NCI-H524 (cell line): Measurements from ENCODE around the gene ENOSF1.
"Not testable (repeated sequence)": the region's sequence is repeated elsewhere in the genome, so short reads cannot be mapped to it uniquely, and the experiment has no call there.

Source experiments
- DNase-seq, 2 experiments: peaks; one replicate each; lab custom pipeline; 2025; lab: John Stamatoyannopoulos, UW

The ENOSF1 gene

DNA sequence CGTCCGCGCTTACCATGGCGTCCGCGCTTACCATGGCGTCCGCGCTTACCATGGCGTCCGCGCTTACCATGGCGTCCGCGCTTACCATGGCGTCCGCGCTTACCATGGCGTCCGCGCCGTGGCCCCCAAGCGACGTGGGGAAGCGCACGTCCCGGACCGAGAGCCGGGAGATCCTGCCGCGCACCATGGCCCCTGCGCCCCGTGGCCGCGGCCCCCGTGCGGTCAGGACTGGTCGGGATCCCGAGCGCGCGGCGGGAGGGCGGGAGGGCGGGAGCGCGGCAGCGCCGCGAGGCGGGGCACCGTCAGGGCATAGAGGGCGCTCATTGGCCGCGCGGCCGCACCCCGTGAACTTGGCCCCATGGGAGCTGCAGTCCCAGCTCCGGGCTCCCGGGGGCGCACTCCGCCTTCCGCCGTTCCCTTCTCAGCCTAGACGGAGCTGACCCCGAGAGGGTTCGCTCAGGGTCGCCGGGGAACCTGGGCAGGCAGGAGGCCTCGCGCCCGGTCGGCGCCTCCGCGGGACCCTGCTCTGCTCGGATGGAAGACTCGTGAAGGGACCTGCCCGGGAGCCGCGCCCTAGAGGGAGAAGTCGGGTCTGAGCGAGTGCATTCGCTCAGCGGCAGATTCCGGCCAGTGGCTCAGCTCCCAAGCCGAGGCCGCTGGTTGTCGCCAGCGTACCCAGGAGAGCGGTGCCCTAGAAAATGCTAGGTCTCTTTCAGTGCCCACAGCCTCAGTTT is at the start of gene ENOSF1:
ENOSF1 (minus strand) TSS at position 230 of the 734 bp plus-strand sequence; CDS start at position 187, 43 bp downstream.
- peak in 1 of 2 experiments; percentile 46 for DNase-seq

DNA sequence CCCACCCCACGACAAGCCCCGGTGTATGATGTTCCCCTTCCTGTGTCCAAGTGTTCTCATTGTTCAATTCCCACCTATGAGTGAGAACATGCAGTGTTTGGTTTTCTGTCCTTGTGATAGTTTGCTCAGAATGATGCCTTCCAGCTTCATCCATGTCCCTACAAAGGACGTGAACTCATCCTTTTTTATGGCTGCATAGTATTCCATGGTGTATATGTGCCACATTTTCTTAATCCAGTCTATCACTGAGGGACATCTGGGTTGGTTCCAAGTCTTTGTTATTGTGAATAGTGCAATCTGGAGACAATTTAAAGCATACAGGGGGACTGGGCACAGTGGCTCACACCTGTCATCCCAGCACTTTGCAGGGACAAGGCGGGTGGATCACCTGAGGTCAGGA is 47.4 kb upstream of the ENOSF1 start:
- not testable (repeated sequence) for DNase-seq

DNA sequence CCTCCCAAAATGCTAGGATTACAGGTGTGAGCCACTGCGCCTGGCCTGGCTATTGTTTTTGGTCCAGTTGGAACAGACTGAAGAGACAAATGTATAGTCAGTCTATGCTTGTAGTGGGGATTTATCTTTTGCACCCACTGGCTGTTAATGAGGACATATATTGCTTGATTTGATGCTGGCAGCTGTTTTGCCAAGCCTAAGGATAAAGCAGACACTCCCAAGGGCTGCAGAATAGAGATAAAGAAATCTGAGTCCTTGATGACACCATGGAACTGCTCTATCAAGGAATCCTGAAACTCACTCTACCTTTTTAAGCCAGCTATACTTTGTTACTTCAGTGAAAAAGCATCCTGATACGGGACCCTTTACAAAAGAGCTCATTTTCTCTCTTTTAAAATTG is 43.1 kb upstream of the ENOSF1 start:
- no peak for DNase-seq

DNA sequence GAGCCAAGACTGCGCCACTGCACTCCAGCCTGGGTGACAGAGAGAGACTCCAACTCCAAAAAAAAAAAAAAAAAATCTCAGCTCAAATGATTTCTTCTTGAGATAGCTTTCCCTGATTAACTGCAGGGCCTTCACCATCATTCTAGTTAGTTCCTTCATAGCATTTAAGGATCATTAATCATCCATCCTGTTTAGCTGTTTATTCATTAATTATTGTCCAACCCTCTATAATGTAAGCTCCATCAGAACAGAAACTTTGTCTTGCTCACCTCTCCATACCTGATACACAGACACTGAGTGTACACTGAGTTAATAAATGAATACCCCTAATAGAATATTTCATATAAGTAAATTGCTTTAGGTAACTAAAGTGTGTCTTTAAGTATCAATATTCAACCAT is 42.2 kb upstream of the ENOSF1 start:
- no peak for DNase-seq

- no peak for DNase-seq
Measured at GRCh38 chr18:750456-750855, 38.0 kb upstream of the ENOSF1 start.

DNA sequence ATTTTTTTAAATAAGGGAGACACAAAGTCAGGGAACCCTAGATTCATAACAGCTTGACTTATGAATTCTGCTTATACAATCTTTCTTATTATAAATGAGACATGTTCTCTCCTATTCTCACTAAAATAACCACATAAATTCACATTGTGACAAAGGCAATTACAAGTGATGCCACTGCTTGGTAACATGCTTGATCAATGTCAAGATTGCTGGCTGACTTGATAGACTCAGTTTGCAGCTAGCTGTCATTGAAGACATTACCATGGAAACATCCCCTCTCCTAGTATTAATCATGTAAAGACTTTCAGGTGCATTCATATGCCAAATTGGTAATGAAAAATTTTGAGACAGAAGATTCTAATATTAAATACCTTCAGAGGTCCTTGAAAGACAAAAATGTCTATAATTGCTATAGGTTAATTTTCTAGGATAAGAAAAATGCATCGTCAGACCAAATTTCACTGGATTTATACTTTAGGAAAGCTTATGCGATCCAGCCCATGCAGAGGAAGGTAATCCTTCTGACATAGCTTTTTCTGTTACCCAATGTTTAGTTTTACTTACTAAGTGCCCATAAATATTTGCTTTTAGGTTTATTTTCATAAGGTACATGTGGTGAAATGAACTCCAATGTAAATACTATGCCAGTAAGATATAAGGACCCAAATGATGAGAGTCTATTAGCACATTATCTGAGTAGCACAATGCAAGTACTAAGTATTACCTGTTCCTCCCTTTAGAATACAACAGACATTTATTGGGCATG is 32.6 kb upstream of the ENOSF1 start:
- no peak for DNase-seq

DNA sequence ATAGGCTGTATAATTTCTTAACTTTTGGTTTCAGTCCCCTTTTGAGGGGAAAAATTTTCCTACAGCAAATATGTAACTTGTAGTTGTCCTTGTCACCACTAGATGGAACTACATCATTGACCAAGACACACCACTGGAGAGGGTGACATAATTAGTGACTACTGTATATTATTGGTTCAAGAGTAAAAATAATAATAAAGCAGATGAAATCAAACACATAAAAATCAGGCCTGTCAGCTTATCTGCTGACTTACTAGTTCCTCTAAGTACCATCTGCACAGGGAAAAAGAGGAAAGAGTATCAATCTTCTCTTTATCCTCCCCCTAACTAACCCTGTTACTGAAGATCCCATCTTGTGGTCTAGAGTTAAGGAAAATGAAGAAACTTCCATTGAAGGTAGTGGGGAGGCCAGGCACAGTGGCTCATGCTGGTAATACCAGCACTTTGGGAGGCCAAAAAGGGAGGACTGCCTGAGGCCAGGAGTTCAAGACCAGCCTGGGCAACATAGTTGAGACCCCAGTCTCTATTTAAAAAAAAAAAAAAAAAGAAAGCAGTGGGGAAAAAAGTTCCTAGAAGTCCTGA is 29.6 kb upstream of the ENOSF1 start:
- DNase-seq: peak in 1 of 2 experiments; percentile 47

DNA sequence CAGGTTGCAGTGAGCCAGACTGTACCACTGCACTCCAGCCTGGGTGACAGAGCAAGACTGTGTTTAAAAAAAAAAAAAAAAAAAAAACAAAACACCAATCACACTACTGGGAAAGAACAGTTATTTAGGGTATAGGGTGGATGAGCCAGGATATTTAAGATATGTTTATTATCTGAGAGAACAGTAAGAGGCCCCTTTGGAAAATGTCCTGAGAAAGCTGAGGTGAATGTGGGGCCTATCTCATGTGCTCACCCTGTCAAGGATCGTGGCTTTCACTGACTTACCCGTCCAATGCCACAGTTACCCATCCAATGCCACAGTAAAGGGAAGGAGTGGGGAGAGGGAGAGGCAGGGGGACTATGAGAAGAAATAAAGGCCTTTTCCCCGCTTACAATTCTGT is 19.9 kb upstream of the ENOSF1 start:
- DNase-seq: no peak

GRCh38 chr18:731185-731584 is 18.8 kb upstream of the ENOSF1 start:
- no peak for DNase-seq

DNA sequence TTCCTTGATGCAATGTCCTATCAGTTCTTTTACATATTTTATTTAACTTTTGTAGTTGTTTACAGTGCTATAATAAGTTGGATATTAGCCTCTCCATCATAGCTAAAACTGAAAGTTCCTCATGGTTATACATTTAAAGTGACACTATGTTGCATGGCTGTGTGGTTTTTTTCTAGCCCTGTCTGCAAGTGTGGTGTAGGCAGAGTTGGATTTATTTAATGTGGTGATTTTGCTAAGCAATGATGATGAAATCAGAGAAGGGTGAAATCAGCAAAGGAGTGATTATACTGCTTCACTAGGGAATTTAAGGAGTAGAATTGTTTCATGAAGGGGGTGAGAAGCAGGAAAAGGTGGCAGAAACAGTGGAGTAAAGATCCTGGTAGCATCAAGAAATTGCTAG is 18.3 kb upstream of the ENOSF1 start:
- no peak for DNase-seq

DNA sequence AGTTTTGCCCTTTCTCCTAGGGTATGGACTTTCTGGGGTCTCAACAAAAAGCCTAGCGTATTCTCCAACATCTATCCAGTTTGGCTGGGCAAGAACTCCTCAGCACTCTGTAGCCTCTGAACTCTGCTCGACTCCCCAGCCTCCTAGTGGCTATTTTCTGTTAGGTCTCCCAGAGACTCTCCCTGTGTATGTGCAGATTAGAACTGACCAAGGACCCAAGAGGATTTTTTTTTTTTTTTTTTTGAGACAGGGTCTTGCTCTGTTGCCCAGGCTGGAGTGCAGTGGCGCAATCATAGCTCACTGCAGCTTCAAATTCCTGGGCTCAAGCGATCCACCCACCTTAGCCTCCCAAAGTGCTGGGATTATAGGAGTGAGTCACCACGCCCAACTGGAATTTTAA is 17.7 kb upstream of the ENOSF1 start:
- peak in 1 of 2 experiments; percentile 12 for DNase-seq

GRCh38 chr18:725646-726045 is 13.2 kb upstream of the ENOSF1 start:
- DNase-seq: no peak

GRCh38 chr18:723541-724080 is 11.2 kb upstream of the ENOSF1 start:
- no peak for DNase-seq

GRCh38 chr18:717003-717402 is 4.6 kb upstream of the ENOSF1 start:
- DNase-seq: no peak

DNA sequence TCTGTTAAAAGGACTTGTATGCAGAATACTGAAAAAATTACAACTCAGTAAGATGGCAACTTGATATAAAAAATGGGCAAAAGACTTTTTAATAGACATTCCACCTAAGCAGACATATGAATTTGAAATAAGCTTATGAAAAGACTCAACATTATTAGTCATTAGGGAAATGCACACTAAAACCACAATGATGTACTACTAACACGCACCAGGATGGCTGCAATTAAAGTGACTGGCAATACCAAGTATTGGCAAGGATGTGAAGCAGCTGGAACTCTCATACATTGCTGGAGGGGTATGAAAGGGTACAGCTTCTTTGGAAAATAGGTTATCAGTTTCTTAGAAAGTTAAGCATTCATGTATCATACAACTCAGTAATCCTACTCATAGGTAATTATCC is 3.2 kb upstream of the ENOSF1 start:
- no peak for DNase-seq

DNA sequence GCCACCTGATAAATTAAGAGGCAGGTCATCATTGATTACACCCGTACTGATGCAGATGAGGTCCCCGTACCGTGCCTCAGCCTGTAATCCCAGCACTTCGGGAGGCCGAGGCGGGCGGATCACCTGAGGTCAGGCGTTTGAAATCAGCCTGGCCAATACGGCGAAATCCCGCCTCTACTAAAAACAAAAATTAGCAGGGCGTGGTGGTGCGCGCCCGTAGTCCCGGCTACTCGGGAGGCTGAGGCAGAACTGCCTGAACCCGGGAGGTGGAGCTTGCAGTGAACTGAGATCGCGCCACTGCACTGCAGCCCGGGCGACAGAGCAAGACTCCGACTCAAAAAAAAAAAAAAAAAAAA is 683 bp upstream of the ENOSF1 start:
- no peak for DNase-seq

- DNase-seq: peak in 1 of 2 experiments; percentile 52
Measured at GRCh38 chr18:711657-712400, 601 bp downstream of the ENOSF1 start.

GRCh38 chr18:711310-711656 is 1.1 kb downstream of the ENOSF1 start:
- DNase-seq: peak in 1 of 2 experiments; percentile 34

- peak in 1 of 2 experiments; percentile 17 for DNase-seq
Measured at GRCh38 chr18:710418-711300, 1.8 kb downstream of the ENOSF1 start.

DNA sequence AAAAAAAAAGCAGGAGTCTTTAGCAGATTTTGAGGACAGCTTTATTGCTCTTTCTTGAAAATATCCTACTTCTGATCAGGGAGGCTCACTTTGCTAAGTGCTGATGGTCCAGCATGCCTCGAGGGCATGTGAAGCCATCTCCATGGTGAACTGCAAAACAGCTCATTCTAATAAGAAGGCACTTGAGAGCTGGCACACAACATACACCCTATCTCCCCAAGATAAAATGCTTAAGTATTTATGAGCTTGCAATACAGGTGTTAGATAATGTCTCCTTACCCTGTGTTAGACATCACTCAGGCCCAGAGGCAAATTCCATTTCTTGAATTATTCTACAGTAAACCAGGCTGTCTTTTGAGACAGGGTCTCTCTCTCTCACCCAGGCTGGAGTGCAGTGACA is 2.7 kb downstream of the ENOSF1 start:
- DNase-seq: no peak

GRCh38 chr18:708096-708495 is 4.3 kb downstream of the ENOSF1 start:
- no peak for DNase-seq
